Measurements from ENCODE around the gene ZSCAN12. TPM values are rescaled to one million over a fixed set of nuclear protein-coding genes. Genes with fewer than 3 reads are reported as not detected.

The ZSCAN12 gene
- total RNA-seq, 1 donor from 2014 or later: 16.6 TPM

DNA sequence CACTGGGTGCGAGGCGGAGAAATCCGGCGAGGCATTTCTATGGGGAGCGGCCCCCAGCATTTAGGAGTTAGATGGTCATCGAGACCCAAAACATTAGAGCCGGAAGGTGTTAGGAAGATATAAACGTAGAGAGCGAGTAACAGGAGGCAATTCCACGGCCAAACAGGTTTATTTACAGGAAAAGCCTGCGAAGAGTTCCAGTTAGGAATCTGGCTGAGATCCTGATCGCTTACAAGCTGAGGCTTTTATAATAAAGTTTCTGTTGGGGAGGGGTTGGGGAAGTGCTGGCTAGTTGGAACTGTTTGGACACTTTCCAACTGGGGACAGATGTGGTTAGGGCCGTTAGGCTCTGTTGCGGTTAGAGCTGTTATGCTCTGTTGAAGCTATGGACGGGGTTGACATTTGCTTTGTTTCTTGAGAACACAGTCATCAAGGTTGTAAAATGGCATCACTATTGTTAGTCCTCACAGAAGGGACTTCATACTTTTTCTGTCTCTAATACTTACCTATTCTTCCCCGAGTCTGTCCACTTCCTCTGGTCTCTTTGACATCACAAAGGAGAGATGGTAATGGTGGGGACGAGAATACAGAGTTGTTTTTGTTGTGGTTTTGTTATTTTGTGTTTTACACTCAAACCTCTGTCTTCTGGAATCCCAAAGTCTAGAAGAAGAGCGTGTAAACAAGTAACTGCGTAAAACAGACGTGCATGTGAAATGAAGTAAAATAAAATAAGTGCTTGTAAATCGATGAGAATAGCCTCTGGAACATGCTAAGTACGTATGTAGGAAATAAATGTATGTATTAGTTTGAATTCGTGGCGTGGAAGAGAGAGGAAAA, 63.0 kb downstream of the ZSCAN12 start:
- H3K27ac Mint-ChIP-seq (ENCODE audit: unreplicated experiment): no peak overlapping the region
- H3K36me3 Mint-ChIP-seq (ENCODE audit: low read depth): peaks cover 11% of the 10 kb centered on the region
- TF ChIP-seq, protein P1, sequence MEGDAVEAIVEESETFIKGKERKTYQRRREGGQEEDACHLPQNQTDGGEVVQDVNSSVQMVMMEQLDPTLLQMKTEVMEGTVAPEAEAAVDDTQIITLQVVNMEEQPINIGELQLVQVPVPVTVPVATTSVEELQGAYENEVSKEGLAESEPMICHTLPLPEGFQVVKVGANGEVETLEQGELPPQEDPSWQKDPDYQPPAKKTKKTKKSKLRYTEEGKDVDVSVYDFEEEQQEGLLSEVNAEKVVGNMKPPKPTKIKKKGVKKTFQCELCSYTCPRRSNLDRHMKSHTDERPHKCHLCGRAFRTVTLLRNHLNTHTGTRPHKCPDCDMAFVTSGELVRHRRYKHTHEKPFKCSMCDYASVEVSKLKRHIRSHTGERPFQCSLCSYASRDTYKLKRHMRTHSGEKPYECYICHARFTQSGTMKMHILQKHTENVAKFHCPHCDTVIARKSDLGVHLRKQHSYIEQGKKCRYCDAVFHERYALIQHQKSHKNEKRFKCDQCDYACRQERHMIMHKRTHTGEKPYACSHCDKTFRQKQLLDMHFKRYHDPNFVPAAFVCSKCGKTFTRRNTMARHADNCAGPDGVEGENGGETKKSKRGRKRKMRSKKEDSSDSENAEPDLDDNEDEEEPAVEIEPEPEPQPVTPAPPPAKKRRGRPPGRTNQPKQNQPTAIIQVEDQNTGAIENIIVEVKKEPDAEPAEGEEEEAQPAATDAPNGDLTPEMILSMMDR (conservative IDR thresholded peaks at IDR 0.05): no peak
- DNase-seq (ENCODE audit: low read depth, low spot score): no peak
- H3K4me1 Mint-ChIP-seq: no peaks in the 10 kb centered on the region
- no peaks in the 10 kb centered on the region for H3K27me3 Mint-ChIP-seq (ENCODE audit: low read depth)
- no peak overlapping the region for H3K4me3 Mint-ChIP-seq
- peaks cover 9% of the 10 kb centered on the region for H3K9me3 Mint-ChIP-seq

DNA sequence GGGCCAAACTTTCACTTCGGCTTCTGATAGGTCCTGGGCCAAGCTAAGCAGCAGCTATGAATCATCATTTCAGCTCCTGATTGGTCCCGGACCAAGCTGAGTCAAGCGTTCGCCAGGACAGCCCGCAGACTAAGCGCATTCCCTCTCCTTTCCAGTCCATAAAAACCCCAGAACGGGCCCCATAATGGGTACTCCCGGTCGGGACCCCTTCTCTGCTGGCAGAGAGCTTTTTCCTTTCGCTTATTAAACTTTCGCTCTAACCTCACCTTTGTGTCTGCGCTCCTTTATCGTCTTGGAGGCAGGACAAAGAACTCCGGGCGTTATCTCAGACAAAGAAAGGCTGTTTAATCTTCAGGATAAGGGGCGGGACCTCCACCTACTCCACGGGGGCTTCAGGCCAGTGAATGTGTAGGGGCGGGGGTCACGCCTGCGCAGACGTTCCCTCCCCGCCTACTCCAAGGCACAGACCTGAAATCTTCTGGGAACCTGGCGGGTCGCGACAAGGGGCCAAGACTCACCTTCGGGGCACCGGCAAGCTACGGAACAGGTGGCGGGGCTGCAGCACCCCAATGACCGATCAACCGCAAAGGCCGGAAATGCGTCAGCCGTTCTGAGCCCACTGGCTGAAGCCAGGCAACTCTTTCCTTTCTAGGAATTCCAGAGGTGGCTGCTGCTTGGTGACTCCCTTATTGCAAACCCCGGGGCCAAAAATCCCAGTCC, 63.8 kb downstream of the ZSCAN12 start, which contains the start of gene ZSCAN31:
Gene ZSCAN31 (minus strand): TSS at position 585 of the 720 bp plus-strand sequence. CDS start 6,465 bp downstream, outside the sequence.
- H3K9me3 Mint-ChIP-seq: peaks cover 11% of the 10 kb centered on the region
- H3K4me3 Mint-ChIP-seq: no peak within 1 kb of the TSS
- H3K4me1 Mint-ChIP-seq: no peaks in the 10 kb centered on the region
- TF ChIP-seq, protein P1 (conservative IDR thresholded peaks at IDR 0.05): no peak
- peaks cover 13% of the 10 kb centered on the region for H3K36me3 Mint-ChIP-seq (ENCODE audit: low read depth)
- H3K27me3 Mint-ChIP-seq (ENCODE audit: low read depth): no peaks in the 10 kb centered on the region
- DNase-seq (ENCODE audit: low read depth, low spot score): peak; percentile 77
- H3K27ac Mint-ChIP-seq (ENCODE audit: unreplicated experiment): no peak within 1 kb of the TSS

DNA sequence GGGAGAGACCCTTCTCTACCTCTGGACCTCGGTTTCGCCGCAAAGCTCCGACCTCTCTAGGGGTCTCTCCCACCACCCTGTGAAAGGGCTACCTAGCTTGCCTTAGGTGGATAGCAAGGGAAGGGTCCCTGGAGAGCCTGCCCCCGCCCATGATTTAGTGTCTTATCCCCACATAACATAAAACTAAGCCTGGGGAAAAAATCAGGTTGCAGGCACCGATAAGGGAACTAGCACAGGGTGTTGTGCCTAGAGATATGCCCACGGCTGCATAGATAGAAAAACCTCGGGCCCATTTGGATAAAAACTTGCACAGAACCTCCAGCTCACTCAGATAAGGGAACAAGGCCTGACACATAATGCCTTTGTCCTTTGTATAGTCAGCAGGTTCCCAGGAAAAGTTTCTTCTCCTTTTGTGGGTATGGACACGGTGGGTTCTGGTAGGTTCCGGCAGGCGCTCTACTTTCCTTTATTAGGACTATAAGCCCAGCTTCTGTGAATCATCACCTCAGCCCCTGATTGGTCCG, 64.4 kb downstream of the ZSCAN12 start:
- peaks cover 13% of the 10 kb centered on the region for H3K9me3 Mint-ChIP-seq
- no peak overlapping the region for H3K27ac Mint-ChIP-seq (ENCODE audit: unreplicated experiment)
- DNase-seq (ENCODE audit: low read depth, low spot score): no peak
- no peaks in the 10 kb centered on the region for H3K27me3 Mint-ChIP-seq (ENCODE audit: low read depth)
- TF ChIP-seq, protein P1 (conservative IDR thresholded peaks at IDR 0.05): no peak
- no peaks in the 10 kb centered on the region for H3K4me1 Mint-ChIP-seq
- peaks cover 14% of the 10 kb centered on the region for H3K36me3 Mint-ChIP-seq (ENCODE audit: low read depth)
- no peak overlapping the region for H3K4me3 Mint-ChIP-seq

DNA sequence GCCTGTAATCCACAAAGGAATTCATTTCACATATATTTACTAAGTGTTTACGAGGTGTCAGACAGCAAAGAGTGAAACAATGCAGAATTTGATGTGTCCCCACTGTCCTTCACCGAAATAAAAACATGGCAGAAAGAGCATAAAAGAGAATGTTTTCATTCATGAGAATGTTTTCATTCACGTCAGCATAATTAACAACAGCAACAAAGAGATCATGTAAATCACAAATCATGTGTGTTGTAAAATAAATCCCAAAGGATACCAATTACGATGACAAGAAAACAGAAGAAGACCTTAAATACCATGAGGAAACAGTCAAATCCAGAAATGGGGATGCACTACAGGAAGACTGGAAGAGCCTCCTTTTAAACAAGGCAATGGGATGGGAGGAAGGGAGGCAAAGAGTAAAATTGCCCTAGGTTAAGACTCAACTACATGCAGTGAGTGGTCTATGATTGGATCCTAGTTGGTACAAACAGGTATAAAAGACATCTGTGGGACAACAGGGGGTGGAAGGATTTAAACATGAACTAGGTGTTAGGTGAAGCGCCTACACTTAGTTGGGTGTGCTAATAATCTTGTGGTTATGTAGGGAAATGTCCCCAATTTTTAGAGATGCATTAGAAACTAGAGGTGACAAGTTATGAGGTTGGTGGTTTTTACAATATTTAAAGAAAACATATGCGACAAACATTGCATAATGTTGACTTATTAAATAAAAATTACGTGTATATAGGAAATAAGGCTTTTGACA, 65.1 kb downstream of the ZSCAN12 start:
- peaks cover 15% of the 10 kb centered on the region for H3K9me3 Mint-ChIP-seq
- no peak for DNase-seq (ENCODE audit: low read depth, low spot score)
- TF ChIP-seq, protein P1 (conservative IDR thresholded peaks at IDR 0.05): no peak
- no peaks in the 10 kb centered on the region for H3K4me1 Mint-ChIP-seq
- H3K36me3 Mint-ChIP-seq (ENCODE audit: low read depth): peaks cover 14% of the 10 kb centered on the region
- H3K27me3 Mint-ChIP-seq (ENCODE audit: low read depth): no peaks in the 10 kb centered on the region
- peak overlapping the region; percentile 48 for H3K4me3 Mint-ChIP-seq
- peak overlapping the region; percentile 91 for H3K27ac Mint-ChIP-seq (ENCODE audit: unreplicated experiment)

DNA sequence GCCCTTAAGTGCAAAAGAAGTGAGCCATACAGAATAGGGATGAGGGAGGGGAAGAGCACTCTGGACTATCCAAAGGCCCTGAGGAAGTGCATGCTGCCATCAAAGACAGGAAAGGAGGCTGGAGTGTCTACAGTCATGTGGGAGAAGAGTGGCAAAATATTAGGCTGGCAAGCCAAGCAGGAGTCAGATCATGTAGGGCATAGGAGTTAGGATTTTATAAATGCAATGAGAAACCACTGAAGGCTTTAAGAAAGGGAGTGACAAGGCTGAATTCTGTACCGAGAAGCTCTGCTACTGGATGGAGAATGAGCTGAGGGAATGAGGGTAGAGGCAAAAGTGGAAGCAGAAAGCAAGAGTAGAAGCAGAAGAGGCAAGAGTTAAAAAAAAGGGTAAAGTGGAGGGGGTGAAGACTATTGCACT, 65.9 kb downstream of the ZSCAN12 start:
- DNase-seq (ENCODE audit: low read depth, low spot score): no peak
- TF ChIP-seq, protein P1 (conservative IDR thresholded peaks at IDR 0.05): no peak
- no peaks in the 10 kb centered on the region for H3K4me1 Mint-ChIP-seq
- peaks cover 20% of the 10 kb centered on the region for H3K36me3 Mint-ChIP-seq (ENCODE audit: low read depth)
- peak overlapping the region; percentile 48 for H3K4me3 Mint-ChIP-seq
- H3K9me3 Mint-ChIP-seq: peaks cover 21% of the 10 kb centered on the region
- no peak overlapping the region for H3K27ac Mint-ChIP-seq (ENCODE audit: unreplicated experiment)
- H3K27me3 Mint-ChIP-seq (ENCODE audit: low read depth): no peaks in the 10 kb centered on the region

Measured in neural crest cell (in vitro differentiated cells).